ENCODE measurements around the gene TOMM20. TPM values are rescaled to one million over a fixed set of nuclear protein-coding genes. Genes with fewer than 3 reads are reported as not detected.

TOMM20 gene
- total RNA-seq, 1 experiment from 2014 or later: 197 TPM

GRCh38 chr1:235067396-235068157, 61.1 kb downstream of the TOMM20 start:
- H3K27ac ChIP-seq (ENCODE audit: insufficient read length, low read depth, low read length): no peak overlapping the region
- no peak overlapping the region for H4K91ac ChIP-seq (ENCODE audit: insufficient read length, low read depth, low read length)
- H3K36me3 Mint-ChIP-seq (ENCODE audit: insufficient read depth in 1 of 3, low read depth in 3 of 3): no peaks in the 10 kb centered on the region
- no peaks in the 10 kb centered on the region for H3K23me2 ChIP-seq (ENCODE audit: insufficient read length, low read depth, low read length, poor library complexity, severe bottlenecking)
- no peaks in the 10 kb centered on the region for H3K4me1 ChIP-seq (ENCODE audit: insufficient read depth, low read length)
- no peak overlapping the region for H2BK5ac ChIP-seq (ENCODE audit: insufficient read length, low read length)
- H2BK20ac ChIP-seq (ENCODE audit: low read depth, low read length, poor library complexity, severe bottlenecking): no peak overlapping the region
- no peaks in the 10 kb centered on the region for H3K9me3 Mint-ChIP-seq
- H3K23ac ChIP-seq (ENCODE audit: insufficient read length, low read depth, low read length): no peak overlapping the region
- H4K20me1 ChIP-seq (ENCODE audit: control insufficient read depth, insufficient read depth, insufficient read length): no peaks in the 10 kb centered on the region
- no peak overlapping the region for H2BK12ac ChIP-seq (ENCODE audit: insufficient read length, low read depth, low read length)
- no peak overlapping the region; the same call in 1 of the 2 replicates for H3K14ac ChIP-seq (ENCODE audit: insufficient read depth, low read length)
- H2AK5ac ChIP-seq (ENCODE audit: insufficient read length, low read length): no peak overlapping the region
- H3K27ac Mint-ChIP-seq: peak overlapping the region in 1 of 3 experiments; percentile 70; a peak in 1 of 7 replicates
- WGBS (ENCODE audit: extremely low coverage, insufficient read length, low lambda C conversion rate): no CpG with 5 or more reads among the region's 12 CpGs
- no peak overlapping the region for H3K4me3 Mint-ChIP-seq
- no peak overlapping the region for H3K56ac ChIP-seq (ENCODE audit: insufficient read length, low read depth, low read length)
- no peak overlapping the region for H2AFZ ChIP-seq (ENCODE audit: low read length)
- H3K79me2 ChIP-seq (ENCODE audit: insufficient read depth, low read length): no peaks in the 10 kb centered on the region
- no peaks in the 10 kb centered on the region for H3K27me3 Mint-ChIP-seq (ENCODE audit: low read depth)
- no peak overlapping the region for H4K8ac ChIP-seq (replicated peaks; ENCODE audit: insufficient read length, low read depth, low read length)
- no peak overlapping the region for H2BK15ac ChIP-seq (ENCODE audit: low read depth, low read length)
- no peak overlapping the region for H3T11ph ChIP-seq (ENCODE audit: low read length)
- no peak overlapping the region for H3K4ac ChIP-seq (ENCODE audit: low read depth, low read length)
- no peak overlapping the region for H3K9ac ChIP-seq (ENCODE audit: extremely low read depth, insufficient read length, low read length)
- DNase-seq: no peak
- H3K4me1 Mint-ChIP-seq: peaks cover 18 to 19% of the 10 kb centered on the region in 2 experiments
- no peak overlapping the region for H2BK120ac ChIP-seq (ENCODE audit: low read depth, low read length, poor library complexity, severe bottlenecking)
- H4K5ac ChIP-seq (ENCODE audit: insufficient read length, low read depth, low read length): no peak overlapping the region
- H3K79me1 ChIP-seq (ENCODE audit: insufficient read depth, low read depth, low read length, poor library complexity, severe bottlenecking): no peaks in the 10 kb centered on the region
- H3K4me2 ChIP-seq (ENCODE audit: insufficient read depth, insufficient read length, low read length): no peak overlapping the region
- no peak overlapping the region for H3K18ac ChIP-seq (ENCODE audit: insufficient read length, low read depth, low read length)
- no peaks in the 10 kb centered on the region for H3K27me3 ChIP-seq (ENCODE audit: insufficient read depth, low read length)
- TF ChIP-seq CTCF (conservative IDR thresholded peaks at IDR 0.05): no peak
- no peaks in the 10 kb centered on the region for H3K9me3 ChIP-seq (ENCODE audit: control insufficient read depth, low read depth, low read length)

Data from H9 (cell line).